Liver (tissue), 3 donors: ENCODE measurements around the gene ASB2.

ENCODE experiments used
- EGR1 ChIP-seq, 2 donors: IDR thresholded peaks; 2 replicates each; pipeline ENCODE4 v1.6.1; 2016 to 2018; ENCODE audit warnings: antibody characterized with exemption in 2 of 2, low read depth in 2 of 2
- FOXA1 ChIP-seq: IDR thresholded peaks from 2 replicates; pipeline ENCODE4 v1.6.1; 2016; ENCODE audit warnings: antibody characterized with exemption
- GABPA ChIP-seq, 2 donors: IDR thresholded peaks in 1 of 2; conservative IDR thresholded peaks in 1 of 2; 2 replicates each; pipeline ENCODE4 v1.6.1; 2016; ENCODE audit warnings: antibody characterized with exemption in 2 of 2, mild to moderate bottlenecking in 1 of 2, moderate library complexity in 1 of 2
- JUND ChIP-seq, 2 donors: IDR thresholded peaks; 2 replicates each; pipeline ENCODE4 v1.6.1; 2016; ENCODE audit warnings: antibody characterized with exemption in 2 of 2
- MAX ChIP-seq: IDR thresholded peaks from 2 replicates; pipeline ENCODE4 v1.6.1; 2016; ENCODE audit warnings: antibody characterized with exemption
- RAD21 ChIP-seq, 2 donors: IDR thresholded peaks; 2 replicates each; pipeline ENCODE4 v1.6.1; 2016; ENCODE audit warnings: antibody characterized with exemption in 2 of 2, mild to moderate bottlenecking in 2 of 2
- REST ChIP-seq: IDR thresholded peaks from 2 replicates; pipeline ENCODE4 v1.6.1; 2016; ENCODE audit warnings: antibody characterized with exemption, mild to moderate bottlenecking
- RXRA ChIP-seq, 2 donors: IDR thresholded peaks; 2 replicates each; pipeline ENCODE4 v1.6.1; 2017 to 2018; ENCODE audit warnings: antibody characterized with exemption in 2 of 2, mild to moderate bottlenecking in 1 of 2
- SP1 ChIP-seq: IDR thresholded peaks from 2 replicates; pipeline ENCODE4 v1.6.1; 2018; ENCODE audit warnings: antibody characterized with exemption, mild to moderate bottlenecking
- TAF1 ChIP-seq: conservative IDR thresholded peaks from 2 replicates; pipeline ENCODE4 v1.6.1; 2016; ENCODE audit warnings: antibody characterized with exemption, mild to moderate bottlenecking
- YY1 ChIP-seq: IDR thresholded peaks from 2 replicates; pipeline ENCODE4 v1.6.1; 2016; ENCODE audit warnings: antibody characterized with exemption, mild to moderate bottlenecking
- ZBTB33 ChIP-seq: IDR thresholded peaks from 2 replicates; pipeline ENCODE4 v1.6.1; 2016; ENCODE audit warnings: antibody characterized with exemption
- TF ChIP-seq, protein P1 (sequence below): fragments of 150-350 bp; IDR thresholded peaks from 2 replicates; pipeline ENCODE4 v1.5.1; 2017; ENCODE audit warnings: improper control_type of control experiment, low read depth, low read length; ENCODE audit not compliant: missing input control
- TF ChIP-seq, protein P2 (sequence below): IDR thresholded peaks from 2 replicates; pipeline ENCODE4 v1.6.1; 2016; ENCODE audit warnings: antibody characterized with exemption
- donor health status: healthy.
- donor health status: healthy.

- TF ChIP-seq, protein P1, sequence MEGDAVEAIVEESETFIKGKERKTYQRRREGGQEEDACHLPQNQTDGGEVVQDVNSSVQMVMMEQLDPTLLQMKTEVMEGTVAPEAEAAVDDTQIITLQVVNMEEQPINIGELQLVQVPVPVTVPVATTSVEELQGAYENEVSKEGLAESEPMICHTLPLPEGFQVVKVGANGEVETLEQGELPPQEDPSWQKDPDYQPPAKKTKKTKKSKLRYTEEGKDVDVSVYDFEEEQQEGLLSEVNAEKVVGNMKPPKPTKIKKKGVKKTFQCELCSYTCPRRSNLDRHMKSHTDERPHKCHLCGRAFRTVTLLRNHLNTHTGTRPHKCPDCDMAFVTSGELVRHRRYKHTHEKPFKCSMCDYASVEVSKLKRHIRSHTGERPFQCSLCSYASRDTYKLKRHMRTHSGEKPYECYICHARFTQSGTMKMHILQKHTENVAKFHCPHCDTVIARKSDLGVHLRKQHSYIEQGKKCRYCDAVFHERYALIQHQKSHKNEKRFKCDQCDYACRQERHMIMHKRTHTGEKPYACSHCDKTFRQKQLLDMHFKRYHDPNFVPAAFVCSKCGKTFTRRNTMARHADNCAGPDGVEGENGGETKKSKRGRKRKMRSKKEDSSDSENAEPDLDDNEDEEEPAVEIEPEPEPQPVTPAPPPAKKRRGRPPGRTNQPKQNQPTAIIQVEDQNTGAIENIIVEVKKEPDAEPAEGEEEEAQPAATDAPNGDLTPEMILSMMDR, result no peak
- TF ChIP-seq SP1 (no peak), REST (no peak), RAD21 (IDR thresholded peaks at IDR 0.05) (no peak), EGR1 (IDR thresholded peaks at IDR 0.05; ENCODE audit: low read depth in 2 of 2) (no peak), TAF1 (no peak), JUND (IDR thresholded peaks at IDR 0.05) (no peak), FOXA1 (no peak), YY1 (no peak), GABPA (IDR thresholded peaks at IDR 0.05 in 1 of 2, conservative IDR thresholded peaks at IDR 0.05 in 1 of 2) (no peak), MAX (no peak), RXRA (IDR thresholded peaks at IDR 0.05) (no peak), ZBTB33 (no peak)
- TF ChIP-seq, protein P2, sequence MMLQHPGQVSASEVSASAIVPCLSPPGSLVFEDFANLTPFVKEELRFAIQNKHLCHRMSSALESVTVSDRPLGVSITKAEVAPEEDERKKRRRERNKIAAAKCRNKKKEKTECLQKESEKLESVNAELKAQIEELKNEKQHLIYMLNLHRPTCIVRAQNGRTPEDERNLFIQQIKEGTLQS, result no peak
These were observed 32.4 kb downstream of the ASB2 start for GRCh38 chr14:93943930-93944329.
